ENCODE measurements around the gene STMN3.

DNA sequence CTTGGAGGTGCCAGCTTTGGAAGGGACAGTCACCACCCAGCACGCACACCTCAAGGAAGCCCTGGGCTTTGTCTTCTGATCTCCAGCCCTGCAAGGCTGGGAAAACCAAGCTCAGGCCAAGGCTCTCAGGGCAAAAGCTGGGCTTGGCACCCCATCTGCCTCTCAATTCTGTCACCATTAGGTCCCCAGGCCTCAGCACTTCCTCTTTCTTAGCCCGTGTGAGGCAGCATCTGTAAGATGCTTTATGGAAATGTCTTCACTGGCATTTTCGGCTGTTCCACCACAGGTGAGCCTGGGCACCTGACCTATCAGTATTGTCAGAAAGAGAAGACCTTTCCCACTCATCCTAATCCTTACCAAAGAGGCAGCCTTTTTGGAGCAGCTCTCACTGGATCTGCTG, 50.9 kb downstream of the STMN3 start:
- TF ChIP-seq CTCF (IDR thresholded peaks at IDR 0.05; ENCODE audit: low read length) (no peak), EZH2 (IDR thresholded peaks at IDR 0.05; ENCODE audit: borderline replicate concordance, low read length) (no peak)
